Measurements from ENCODE around the gene SIAH2.

The SIAH2 gene

DNA sequence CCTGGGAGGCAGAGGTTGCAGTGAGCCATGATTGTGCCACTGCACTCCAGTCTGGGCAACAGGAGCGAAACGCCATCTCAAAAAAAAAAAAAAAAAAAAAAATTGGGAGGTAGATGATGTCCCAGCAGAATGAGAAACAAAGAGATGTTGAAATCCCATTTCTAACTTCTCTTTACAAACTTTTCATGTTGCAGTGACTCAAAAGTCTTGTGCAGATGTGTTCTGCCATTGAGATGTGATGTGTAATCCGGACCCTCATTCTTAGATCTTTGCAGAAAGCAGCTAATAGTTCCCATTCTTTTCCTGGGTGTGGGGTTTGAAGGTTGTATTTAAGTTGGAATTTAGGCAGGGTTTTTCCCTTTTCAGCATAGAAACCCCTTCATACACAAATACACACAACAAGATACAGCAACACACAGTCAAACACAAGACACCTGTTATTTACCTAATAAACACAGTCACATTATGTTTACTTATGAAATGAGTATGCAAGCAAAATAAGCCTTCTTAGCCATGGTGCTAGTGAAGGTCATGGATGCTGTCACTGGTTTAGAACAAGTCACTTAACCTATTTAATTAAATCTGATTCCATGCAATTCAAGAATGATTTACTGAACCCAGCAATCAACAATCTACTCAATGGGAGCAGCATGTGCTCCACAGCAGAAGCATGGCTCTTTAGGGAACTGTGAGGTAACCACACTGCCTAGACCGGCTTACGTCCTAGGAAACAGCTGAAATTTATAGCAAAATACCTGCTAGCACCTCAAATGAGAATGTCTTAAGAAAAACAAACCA, 14.9 kb downstream of the SIAH2 start:
- no peak for DNase-seq

DNA sequence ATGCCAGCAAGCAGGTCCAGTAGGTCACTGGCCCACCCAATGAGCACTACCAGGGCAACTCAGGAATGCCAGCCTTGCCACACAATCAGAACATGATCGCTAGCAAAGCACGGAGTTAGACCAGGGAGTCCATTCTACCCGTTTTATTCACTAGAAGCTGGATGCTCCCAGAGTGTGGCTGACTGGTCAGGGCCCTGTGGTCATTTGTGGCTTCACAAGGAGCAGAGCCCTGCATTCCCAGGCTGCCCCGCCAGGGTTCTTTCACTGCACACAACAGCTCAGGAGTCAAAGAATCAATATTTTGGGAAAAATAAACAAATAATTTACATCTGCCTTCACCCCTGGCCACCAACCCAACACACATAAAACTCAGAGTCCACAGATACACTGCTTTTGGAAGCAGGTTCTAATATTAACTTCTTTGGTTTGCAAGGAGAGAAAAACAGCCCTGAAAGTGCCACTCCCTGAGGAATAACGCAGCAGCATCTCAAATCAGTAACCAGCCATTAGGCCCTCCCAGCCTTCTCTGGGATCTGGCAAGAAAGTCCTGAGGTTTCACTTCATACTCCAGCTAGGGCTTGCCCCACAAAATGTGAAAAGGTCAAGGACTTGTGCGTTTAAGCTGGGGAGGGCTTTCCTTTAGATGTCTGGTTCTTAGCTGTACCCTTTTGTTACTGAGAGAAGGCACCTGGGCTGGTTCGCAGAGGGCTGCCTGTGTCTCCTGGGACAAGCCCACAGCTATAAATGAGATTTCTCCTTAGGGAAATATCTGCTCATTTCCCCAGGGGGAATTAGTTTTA, 16.0 kb downstream of the SIAH2 start:
- DNase-seq: no peak

DNA sequence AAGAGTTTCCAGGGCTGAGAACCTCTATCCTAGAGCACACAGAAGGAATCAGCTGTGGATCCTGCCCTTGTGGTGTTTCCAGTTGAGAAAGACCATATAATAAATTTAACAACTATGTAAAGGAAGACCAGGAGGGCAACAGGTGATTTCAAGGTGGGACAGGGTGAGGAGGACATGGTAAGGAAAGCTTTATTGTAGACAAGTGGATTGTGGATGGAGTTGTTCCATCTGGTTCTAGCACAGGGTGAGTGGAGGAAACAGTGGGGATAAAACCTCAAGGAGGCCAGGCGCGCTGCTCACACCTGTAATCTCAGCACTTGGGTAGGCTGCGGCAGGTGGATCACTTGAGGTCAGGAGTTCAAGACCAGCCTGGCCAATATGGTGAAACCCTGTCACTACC, 17.1 kb downstream of the SIAH2 start:
- DNase-seq: no peak

DNA sequence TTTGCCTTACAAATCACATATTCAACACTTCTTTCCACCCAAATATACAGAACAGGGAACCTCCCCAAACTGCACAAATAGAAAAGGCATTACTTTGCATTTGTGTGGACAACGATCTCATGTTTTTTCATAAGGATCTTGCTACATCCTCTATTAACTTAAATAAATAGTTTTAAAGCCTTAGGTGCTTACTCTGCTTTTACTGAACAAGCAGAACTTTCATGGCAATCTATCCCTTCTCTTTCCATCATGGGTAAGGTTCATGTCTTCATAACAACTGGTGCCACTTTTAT, 18.1 kb downstream of the SIAH2 start:
- no peak for DNase-seq

- no peak for DNase-seq
These were observed 18.7 kb downstream of the SIAH2 start for GRCh38 chr3:150744041-150744918.

DNA sequence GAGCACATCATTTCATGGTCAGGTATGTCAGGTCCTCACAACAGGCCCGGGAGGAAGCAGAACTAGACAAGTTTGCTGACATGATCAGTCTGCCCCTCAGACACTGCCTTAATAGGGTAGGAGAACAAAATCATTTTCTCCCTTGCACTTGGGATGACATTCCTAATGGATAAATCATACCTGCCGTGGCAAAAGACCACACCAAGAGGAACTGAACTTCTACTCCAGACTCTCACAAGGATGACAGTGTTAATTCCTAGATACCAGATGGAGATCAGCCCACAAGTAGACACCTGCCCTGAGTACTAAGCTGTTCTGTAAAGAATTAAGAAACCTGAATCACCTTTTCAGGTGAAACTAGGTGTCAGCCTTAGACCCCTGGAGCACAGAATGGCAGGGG, 19.5 kb downstream of the SIAH2 start:
- DNase-seq: peak; percentile 74

- no peak for DNase-seq
These were observed 20.3 kb downstream of the SIAH2 start for GRCh38 chr3:150742679-150743078.

DNA sequence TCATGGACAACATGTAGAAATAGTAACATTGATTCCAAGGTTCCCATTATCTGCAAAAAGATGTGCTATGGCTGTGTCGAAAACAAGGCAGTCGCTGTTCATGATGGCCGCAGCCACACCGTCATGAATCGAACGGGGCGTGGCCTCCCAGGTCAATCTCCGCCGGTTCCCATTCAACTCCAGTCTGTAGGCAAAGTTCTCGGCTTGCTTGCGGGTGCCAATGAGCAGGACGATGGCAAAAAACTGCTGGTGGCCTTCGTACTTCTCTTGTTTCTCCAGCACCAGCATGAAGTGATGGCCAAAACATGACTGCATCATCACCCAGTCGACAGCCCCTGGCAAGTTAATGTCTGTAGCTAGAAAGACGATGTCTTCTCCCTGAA, 20.8 kb downstream of the SIAH2 start:
- DNase-seq: no peak

GRCh38 chr3:150741497-150742140, 21.4 kb downstream of the SIAH2 start:
- DNase-seq: no peak

GRCh38 chr3:150740733-150741496, 22.1 kb downstream of the SIAH2 start:
- DNase-seq: no peak

DNA sequence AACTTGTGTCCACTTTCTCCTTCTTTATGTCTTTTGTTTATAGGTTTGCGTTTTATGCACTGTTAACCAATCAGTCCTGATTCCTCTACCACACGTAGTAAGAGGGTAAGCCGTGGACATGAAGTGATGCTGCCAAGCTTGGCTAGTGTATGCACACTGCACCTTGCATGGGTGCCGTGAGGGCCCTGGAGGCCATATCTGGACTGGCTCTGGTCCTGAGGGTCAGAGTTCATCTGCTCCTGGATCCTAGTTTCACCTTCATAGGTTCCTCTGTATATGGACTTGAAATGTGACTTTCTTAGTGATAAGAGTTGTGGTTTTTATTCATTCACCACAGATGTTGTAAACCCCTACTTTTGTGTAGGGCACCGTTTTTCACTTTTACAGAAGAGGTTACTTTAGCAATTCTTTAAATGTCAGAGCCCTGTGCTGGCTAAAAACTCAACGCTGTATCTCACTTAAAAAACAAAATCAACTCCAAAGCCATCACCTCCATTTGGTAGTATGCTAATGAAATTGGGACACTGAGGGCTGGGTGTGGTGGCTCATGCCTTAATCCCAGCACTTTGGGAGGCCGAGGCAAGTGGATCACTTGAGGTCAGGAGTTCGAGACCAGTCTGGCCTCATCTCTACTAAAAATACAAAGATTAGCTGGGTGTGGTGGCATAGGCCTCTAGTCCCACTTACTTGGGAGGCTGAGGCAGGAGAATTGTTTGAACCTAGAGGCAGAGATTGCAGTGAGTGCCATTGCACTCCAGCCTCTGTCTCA, 22.9 kb downstream of the SIAH2 start:
- DNase-seq: no peak

DNA sequence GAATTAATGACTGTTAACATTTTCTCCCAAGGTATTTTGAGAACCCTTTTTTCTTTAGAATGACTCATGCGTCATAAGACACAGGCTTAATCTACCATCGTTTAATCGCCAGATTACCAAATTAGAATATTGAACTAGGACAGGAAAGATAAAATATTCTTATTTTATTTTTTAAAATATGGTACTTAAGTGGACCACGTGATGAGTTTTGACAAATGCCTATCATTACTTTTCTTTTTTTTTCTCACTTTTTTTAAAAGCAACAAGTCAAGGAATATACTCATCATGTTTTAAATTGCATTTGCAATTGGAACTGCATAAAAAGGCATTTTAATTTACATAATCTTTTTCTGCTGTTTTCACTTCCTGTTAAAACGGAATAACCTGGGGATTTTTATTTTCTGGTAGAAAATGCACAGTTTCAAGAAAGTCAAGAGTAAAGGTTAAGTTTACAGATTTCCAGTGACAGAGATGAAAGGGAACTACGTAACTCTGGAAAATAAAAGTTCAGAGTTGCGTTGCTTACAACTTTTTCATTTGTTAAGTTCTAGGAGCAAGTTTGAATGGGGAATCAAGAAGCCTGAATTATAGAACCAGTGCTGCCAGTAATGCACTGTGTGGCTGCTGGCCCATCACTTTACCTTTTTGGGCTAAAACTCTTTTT, 23.6 kb downstream of the SIAH2 start:
- DNase-seq: no peak

- peak; percentile 62 for DNase-seq
These were observed 24.3 kb downstream of the SIAH2 start for GRCh38 chr3:150738688-150739087.

- peak; percentile 52 for DNase-seq
These were observed 24.9 kb downstream of the SIAH2 start for GRCh38 chr3:150737874-150738679.

DNA sequence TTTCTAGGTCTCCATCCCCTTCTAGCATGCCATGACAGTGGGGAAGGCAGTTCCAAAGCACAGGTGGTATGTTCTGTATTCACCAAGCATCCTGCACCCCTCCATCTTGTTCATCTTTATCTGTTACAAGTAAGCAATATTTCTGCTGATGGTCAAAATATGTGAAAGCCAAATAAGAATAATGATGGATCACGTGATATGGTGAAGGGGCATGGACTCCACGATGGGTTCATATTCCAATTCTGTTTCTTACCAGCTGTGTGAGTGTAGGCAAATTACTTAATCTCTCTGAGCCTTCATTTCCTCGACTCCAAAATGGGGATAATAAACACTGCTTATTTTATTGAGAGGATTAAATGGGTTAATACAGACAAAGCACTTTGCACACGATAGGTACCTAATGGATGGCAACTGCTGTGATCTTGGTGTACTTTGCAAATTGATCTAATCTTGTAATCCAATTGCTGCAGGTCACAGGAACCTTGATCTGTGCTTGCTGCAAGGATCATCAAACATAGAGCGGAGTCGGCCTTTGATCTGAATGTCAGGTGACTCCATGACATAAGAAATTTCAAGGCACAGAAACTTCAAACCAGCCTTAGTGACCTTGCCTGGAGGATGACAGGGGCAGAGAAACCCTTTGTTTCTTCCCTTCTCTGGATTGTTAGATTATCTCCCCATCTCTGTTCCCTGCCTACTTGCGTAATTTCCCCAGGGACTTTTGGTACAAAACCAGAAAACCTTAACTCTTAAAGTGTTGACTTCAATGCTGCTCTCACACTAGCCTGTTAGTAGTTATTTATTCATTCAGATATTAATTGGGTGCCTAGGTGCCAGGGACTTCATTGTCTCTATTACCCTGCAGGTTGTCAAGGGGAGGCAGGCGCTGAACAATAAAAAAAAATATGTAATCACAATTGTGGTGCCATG, 25.8 kb downstream of the SIAH2 start:
- no peak for DNase-seq

DNA sequence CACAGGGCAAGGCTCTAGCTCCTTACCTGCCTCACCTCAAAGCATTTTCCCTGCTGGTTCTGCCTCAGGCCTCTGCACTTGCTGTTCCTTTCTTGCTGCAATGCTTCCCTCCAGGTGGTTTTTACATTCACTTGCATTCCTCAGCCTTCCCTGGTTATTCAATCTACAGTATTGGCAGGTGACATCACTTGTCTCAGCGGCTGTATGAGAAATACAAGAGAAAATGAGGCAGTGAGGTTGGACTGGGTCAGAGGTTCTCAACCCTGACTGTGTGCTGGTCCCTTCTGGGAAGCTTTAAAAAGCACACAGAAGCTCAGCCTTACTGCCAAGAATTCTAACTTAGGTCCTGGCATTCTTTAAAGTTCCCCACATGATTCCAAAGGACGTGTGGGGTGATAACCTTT, 26.7 kb downstream of the SIAH2 start:
- DNase-seq: no peak

DNA sequence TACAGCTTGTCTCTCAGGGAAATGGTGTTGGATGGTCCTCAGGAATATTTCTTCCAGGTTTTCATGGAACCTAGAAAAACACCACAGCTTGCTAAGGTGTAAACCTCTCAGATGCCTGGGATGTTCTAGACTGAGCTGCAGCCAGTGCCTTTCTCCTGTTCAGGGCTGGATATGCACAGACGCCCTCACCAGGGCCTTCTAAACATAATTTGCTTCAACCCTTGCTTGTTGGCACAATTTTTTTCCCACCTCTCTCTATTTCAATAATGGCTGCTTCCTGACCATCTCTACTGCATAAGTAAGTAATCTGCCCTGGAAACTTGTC, 28.2 kb downstream of the SIAH2 start:
- DNase-seq: no peak

DNA sequence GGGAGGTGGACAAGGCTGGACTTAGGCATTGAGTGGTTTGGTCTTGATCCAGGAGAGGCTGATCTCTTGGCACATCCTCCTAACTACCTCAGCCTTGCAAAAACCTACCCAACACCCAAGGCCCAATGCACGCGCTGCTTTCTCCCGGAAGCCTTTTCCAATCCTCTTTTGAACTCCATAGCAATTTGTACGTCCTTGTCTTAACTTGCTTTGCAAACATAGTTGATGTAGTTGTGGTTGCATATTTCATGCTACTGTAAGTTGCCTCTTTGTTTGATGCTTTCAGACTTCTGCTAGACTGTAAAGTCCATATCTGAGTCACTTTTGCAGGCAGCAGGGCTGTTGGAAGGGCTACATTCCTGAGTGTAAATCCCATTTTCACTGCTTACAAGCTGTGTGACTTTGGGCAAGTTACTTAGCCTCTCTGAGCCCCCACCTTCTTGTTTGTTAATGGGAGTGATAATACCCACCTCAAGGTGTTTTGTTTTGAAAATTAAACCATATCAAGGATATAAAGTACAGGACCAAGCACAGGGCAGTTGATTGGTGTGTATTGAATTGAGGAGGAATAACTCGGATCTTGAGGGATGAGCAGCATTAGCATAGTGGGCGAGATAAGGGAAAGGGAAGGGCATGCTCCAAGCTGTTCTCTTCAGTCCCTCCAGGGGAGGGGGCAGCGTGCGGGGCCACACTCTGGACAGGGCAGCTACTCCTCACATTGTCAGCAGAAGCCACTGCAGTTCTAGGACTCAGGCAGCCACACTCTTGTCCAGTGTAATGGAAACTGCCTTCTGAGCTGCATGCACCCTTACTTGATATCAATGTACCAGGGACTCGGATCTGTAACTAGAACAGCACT, 28.8 kb downstream of the SIAH2 start:
- peak; percentile 20 for DNase-seq

Data from fibroblast of skin of right biceps (primary cell).